GM12878 (cell line): Measurements from ENCODE around the gene PHOX2B. TPM values are rescaled to one million over a fixed set of nuclear protein-coding genes. Genes with fewer than 3 reads are reported as not detected.

Experiments
- ATAC-seq: fragments of 200-7000 bp; cut with Tn5 transposase; 3 replicates; pipeline ENCODE4 v1.9.1; 2020; ENCODE audit warnings: mild to moderate bottlenecking, moderate library complexity
- BruUV-seq: library from RNA; stranded (reverse); fragments of 400-500 nt; replicated peaks from 2 replicates; lab custom pipeline; 2021; lab: Mats Ljungman, UMichigan
- CTCF ChIA-PET: fragments of 300-600 bp; sonication (Branson Sonifier 250); formaldehyde crosslinking; extraction: SDS; loops from one replicate; lab custom pipeline; 2021; ENCODE audit warnings: inconsistent platforms; lab: Yijun Ruan, JAX
- POLR2A ChIA-PET: fragments of 350-600 bp; formaldehyde crosslinking; extraction: SDS; loops from one replicate; lab custom pipeline; 2021; ENCODE audit warnings: inconsistent platforms; lab: Charles Lee
- RAD21 ChIA-PET: fragments of 300-600 bp; sonication (Branson Sonifier 250); formaldehyde crosslinking; loops from one replicate; lab custom pipeline; 2023; ENCODE audit warnings: antibody characterized with exemption; ENCODE audit not compliant: unreplicated experiment; lab: Charles Lee
- SMC1A ChIA-PET: fragments of 300-600 bp; sonication (Branson Sonifier 250); formaldehyde crosslinking; loops from one replicate; lab custom pipeline; 2023; ENCODE audit not compliant: unreplicated experiment, uncharacterized antibody; lab: Charles Lee
- DNase-seq: peaks from one replicate; pipeline ENCODE4 v3.0.0-alpha.2; 2011; ENCODE audit warnings: low read depth, low spot score
- FAIRE-seq: peaks from 3 replicates; lab custom pipeline; 2011; peaks lifted over from hg19 to GRCh38; lab: Jason Lieb, UNC
- H2AFZ ChIP-seq: 2 replicates; pipeline ENCODE4 v1.6.0; 2011; ENCODE audit warnings: low read depth, low read length, control low read depth; ENCODE audit not compliant: control insufficient read depth
- H3K27ac ChIP-seq: 2 replicates; pipeline ENCODE4 v1.5.1; 2011; ENCODE audit warnings: control low read depth; ENCODE audit not compliant: control insufficient read depth, insufficient read depth
- H3K27me3 ChIP-seq, 2 experiments: replicated peaks in 1 of 2; 2 replicates each; pipeline versions ENCODE4 v1.6.0 to v1.6.1; 2011; ENCODE audit warnings: low read length in 1 of 2; ENCODE audit not compliant: control insufficient read depth in 2 of 2, insufficient read depth in 2 of 2
- H3K36me3 ChIP-seq, 2 experiments: 2 replicates each; pipeline ENCODE4 v1.5.1; 2011; ENCODE audit warnings: low read length in 1 of 2; ENCODE audit not compliant: control insufficient read depth in 2 of 2, insufficient read depth in 2 of 2
- H3K4me1 ChIP-seq: 2 replicates; pipeline ENCODE4 v1.6.1; 2011; ENCODE audit warnings: mild to moderate bottlenecking, low read length, moderate library complexity, mixed read lengths; ENCODE audit not compliant: control insufficient read depth, insufficient read depth
- H3K4me2 ChIP-seq: 2 replicates; pipeline ENCODE4 v1.6.0; 2011; ENCODE audit warnings: control low read depth; ENCODE audit not compliant: control insufficient read depth, insufficient read depth
- H3K4me3 ChIP-seq: fragments of 200-600 bp; sonication (generic); 2 replicates; pipeline ENCODE4 v1.5.1; 2016
- H3K79me2 ChIP-seq: 2 replicates; pipeline ENCODE4 v1.6.0; 2011; ENCODE audit warnings: low read length; ENCODE audit not compliant: control insufficient read depth, insufficient read depth
- H3K9ac ChIP-seq: 2 replicates; pipeline ENCODE4 v1.8.0; 2011; ENCODE audit warnings: low read length, control low read depth, mixed read lengths; ENCODE audit not compliant: control insufficient read depth, insufficient read depth
- H3K9me3 ChIP-seq: replicated peaks from 3 replicates; pipeline ENCODE4 v1.5.1; 2011; ENCODE audit warnings: mild to moderate bottlenecking, low read length; ENCODE audit not compliant: control insufficient read depth, insufficient read depth
- H4K20me1 ChIP-seq: 2 replicates; pipeline ENCODE4 v1.6.0; 2011; ENCODE audit not compliant: control insufficient read depth, insufficient read depth
- BCL3 ChIP-seq: IDR thresholded peaks from 2 replicates; pipeline ENCODE4 v1.6.1; 2011; ENCODE audit warnings: borderline replicate concordance, low read depth, mild to moderate bottlenecking, moderate library complexity, low read length; ENCODE audit not compliant: insufficient read depth, poor library complexity, severe bottlenecking
- BRCA1 ChIP-seq: IDR thresholded peaks from 2 replicates; pipeline ENCODE4 v1.6.1; 2011; ENCODE audit warnings: low read depth, low read length, improper control_type of control experiment
- CBFB ChIP-seq: IDR thresholded peaks from 2 replicates; pipeline ENCODE4 v1.6.1; 2016; ENCODE audit warnings: antibody characterized with exemption, low read depth
- CEBPZ ChIP-seq: fragments of 150-350 bp; IDR thresholded peaks from 2 replicates; pipeline ENCODE4 v1.6.1; 2016; ENCODE audit warnings: low read depth, low read length
- EGR1 ChIP-seq, 2 experiments: IDR thresholded peaks; 1 replicate in 1 of 2; 2 replicates in 1 of 2; pipeline ENCODE4 v1.6.1; 2011 to 2012; ENCODE audit warnings: low read depth in 2 of 2, low read length in 2 of 2, borderline replicate concordance in 1 of 2, mild to moderate bottlenecking in 1 of 2, moderate library complexity in 1 of 2
- IKZF1 ChIP-seq: fragments of 450-650 bp; conservative IDR thresholded peaks from 2 replicates; pipeline ENCODE4 v1.6.1; 2017; ENCODE audit warnings: antibody characterized with exemption, mild to moderate bottlenecking
- MTA2 ChIP-seq: fragments of 450-650 bp; IDR thresholded peaks from 2 replicates; pipeline ENCODE4 v1.6.1; 2016; ENCODE audit warnings: low read depth, mild to moderate bottlenecking, moderate library complexity
- MXI1 ChIP-seq: fragments of 150-350 bp; IDR thresholded peaks from 2 replicates; pipeline ENCODE4 v1.6.1; 2011; ENCODE audit warnings: low read depth, mild to moderate bottlenecking, inconsistent platforms, low read length, improper control_type of control experiment
- RFX5 ChIP-seq: IDR thresholded peaks from 2 replicates; pipeline ENCODE4 v1.6.1; 2011; ENCODE audit warnings: low read depth, low read length, improper control_type of control experiment
- SIX5 ChIP-seq: IDR thresholded peaks from 2 replicates; pipeline ENCODE4 v1.6.1; 2011; ENCODE audit warnings: mild to moderate bottlenecking, low read depth, low read length, moderate library complexity; ENCODE audit not compliant: severe bottlenecking
- SMAD1 ChIP-seq: fragments of 450-650 bp; IDR thresholded peaks from 2 replicates; pipeline ENCODE4 v1.6.1; 2018; ENCODE audit warnings: mild to moderate bottlenecking, low read depth; ENCODE audit not compliant: partially characterized antibody
- YBX1 ChIP-seq: fragments of 450-650 bp; IDR thresholded peaks from 2 replicates; pipeline ENCODE4 v1.6.1; 2016; ENCODE audit warnings: antibody characterized with exemption
- ZBTB11 ChIP-seq: fragments of 450-650 bp; formaldehyde crosslinking; IDR thresholded peaks from 2 replicates; pipeline ENCODE4 v1.5.0; 2022; ENCODE audit warnings: mild to moderate bottlenecking, missing genetic modification characterization
- ZNF207 ChIP-seq: fragments of 450-650 bp; IDR thresholded peaks from 2 replicates; pipeline ENCODE4 v1.6.1; 2014; ENCODE audit warnings: antibody characterized with exemption, mild to moderate bottlenecking, borderline replicate concordance
- ZNF274 ChIP-seq: IDR thresholded peaks from one replicate; pipeline ENCODE4 v1.8.0; 2011; ENCODE audit not compliant: insufficient read length, insufficient read depth
- WGBS: methylation state at CpG from one replicate; pipeline ENCODE4 v1.1.6; 2016; ENCODE audit warnings: low lambda C conversion rate; ENCODE audit not compliant: insufficient replicate concordance, insufficient coverage; ENCODE audit errors: missing lambda C conversion rate; 5-methylcytosine and 5-hydroxymethylcytosine counted together
- in situ Hi-C: fragments of 300-500 bp; cut with MboI; formaldehyde crosslinking; loops from 9 replicates; pipeline ENCODE4 v1.14.3; 2018; ENCODE audit warnings: mixed read lengths
- intact Hi-C: fragments of 100-400 bp; cut with micrococcal nuclease; formaldehyde crosslinking; loops from one replicate; pipeline ENCODE4 v1.14.2; 2022; ENCODE audit not compliant: unreplicated experiment
- polyA plus RNA-seq, 11 experiments: library from polyadenylated mRNA; depleted of rRNA in 4 of 11; unstranded in 6 of 11; stranded (reverse) in 5 of 11; fragments of >200 nt; fragmentation: Nextera tagmentation in 4 of 11; fragmentation: Illumina TruSeq in 1 of 11; extraction: Ambion mirVana in 4 of 11; extraction: Trizol in 1 of 11; gene quantifications; 1 replicate in 1 of 11; 2 replicates in 10 of 11; pipeline versions ENCODE4 v1.2.1 to v1.2.3, GENCODE V29; 2011 to 2016; ENCODE audit warnings: inconsistent platforms in 2 of 11, missing spikeins in 2 of 11, low read depth in 1 of 11
- total RNA-seq, 4 experiments: library from RNA; depleted of rRNA in 3 of 4; stranded (reverse); fragments of >200 nt in 3 of 4; fragmentation: Illumina TruSeq in 1 of 4; extraction: Trizol in 1 of 4; gene quantifications; 2 replicates each; pipeline versions ENCODE4 v1.2.1 to v1.2.3, GENCODE V29; 2013 to 2021

PHOX2B gene
- total and polyA plus RNA-seq, 10 of the 15 experiments (the other 5 are each of a cell fraction or from before 2014, with no cell fraction given) = not detected

GRCh38 chr4:41696763-41697162 lies 51.8 kb downstream of the PHOX2B start:
- ChIA-PET POLR2A (no interaction called here), CTCF (interaction anchor here (0.8 to 1.1 kb wide), 2 partner anchors 189 to 191 kb away, joined by 3 to 5 read pairs; no protein-coding TSS in a partner anchor), SMC1A (interaction anchor here (0.6 to 1.8 kb wide), 2 partner anchors 190 to 624 kb away, joined by 3 to 7 read pairs; no protein-coding TSS in a partner anchor), RAD21 (interaction anchor here (0.8 kb wide), 1 partner anchor 191 kb away, joined by 3 read pairs; no protein-coding TSS in a partner anchor)
- H3K27me3 ChIP-seq = no peaks in the 10 kb centered on the region
- 19% methylated on average over 4 of the region's 4 CpGs for WGBS
- H3K4me2 ChIP-seq = no peak overlapping the region
- H4K20me1 ChIP-seq = no peaks in the 10 kb centered on the region
- H3K9me3 ChIP-seq = no peaks in the 10 kb centered on the region
- FAIRE-seq = no peak
- ATAC-seq = no peak
- DNase-seq = no peak
- no TSS peak for BruUV-seq
- in situ Hi-C loops = no loop called here
- H3K9ac ChIP-seq = no peak overlapping the region
- no peaks in the 10 kb centered on the region for H3K79me2 ChIP-seq
- no peak overlapping the region for H2AFZ ChIP-seq
- intact Hi-C loops = no loop called here
- no peak overlapping the region for H3K27ac ChIP-seq
- H3K4me1 ChIP-seq = no peaks in the 10 kb centered on the region
- H3K4me3 ChIP-seq = no peak overlapping the region
- no peaks in the 10 kb centered on the region for H3K36me3 ChIP-seq
- no peak for TF ChIP-seq IKZF1
- TF ChIP-seq ZNF274 = no peak
- TF ChIP-seq SMAD1 = no peak
- TF ChIP-seq MTA2 = no peak
- TF ChIP-seq MXI1 = no peak
- TF ChIP-seq BRCA1 = no peak
- TF ChIP-seq BCL3 = no peak
- TF ChIP-seq RFX5 = no peak
- TF ChIP-seq YBX1 = no peak
- TF ChIP-seq ZNF207 = no peak
- no peak for TF ChIP-seq CBFB
- no peak for TF ChIP-seq CEBPZ
- no peak for TF ChIP-seq SIX5
- no peak for TF ChIP-seq ZBTB11 (CRISPR knock-in tag)
- TF ChIP-seq EGR1 (IDR thresholded peaks at IDR 0.05; ENCODE audit: borderline replicate concordance in 1 of 2, low read depth in 2 of 2, low read length in 2 of 2) = no peak
